GM21528 (cell line): ENCODE results near the gene TMEM238.

Experiments used
- ATAC-seq: cut with Tn5 transposase; IDR thresholded peaks from one replicate; pipeline ENCODE4 v1.9.1; 2021; ENCODE audit warnings: mild to moderate bottlenecking, moderate library complexity; ENCODE audit not compliant: unreplicated experiment, low FRiP score

TMEM238 gene

DNA sequence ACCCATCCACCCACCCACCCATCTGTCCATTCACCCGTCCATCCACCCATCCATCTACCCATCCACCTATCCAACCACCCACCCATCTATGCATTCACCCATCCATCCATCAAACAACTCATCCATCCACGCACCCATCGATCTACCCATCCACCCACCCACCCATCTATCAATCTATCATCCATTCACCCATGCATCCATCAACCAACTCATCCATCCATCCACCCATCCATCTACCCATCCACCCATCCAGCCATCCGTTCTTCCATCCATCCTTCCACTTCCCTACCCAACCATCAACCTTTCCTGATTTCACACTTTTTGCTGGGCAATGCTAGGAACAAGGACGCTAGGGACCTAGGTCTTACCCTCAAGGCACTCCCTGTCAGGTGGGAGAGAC, 2.1 kb downstream of the TMEM238 start:
- no peak for ATAC-seq

DNA sequence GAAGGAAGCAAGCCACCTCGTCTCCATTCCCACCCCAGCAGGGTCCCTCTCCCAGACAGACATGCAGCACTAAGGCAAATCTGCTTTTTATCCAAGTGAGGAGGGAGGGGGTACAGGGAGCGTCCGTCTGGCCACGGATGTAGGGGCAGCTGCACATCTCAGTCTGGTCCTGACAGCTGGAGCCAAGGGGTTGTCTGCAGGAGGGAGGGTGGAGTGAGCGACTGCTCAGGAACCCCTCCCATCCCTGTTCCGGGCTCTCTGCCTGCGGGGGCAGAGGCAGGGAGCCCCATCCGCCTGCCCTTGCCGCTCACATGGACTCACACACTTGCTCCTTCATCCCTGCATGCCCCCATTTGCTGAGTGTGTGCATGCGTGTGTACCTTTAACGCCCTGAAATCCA, 4.9 kb downstream of the TMEM238 start:
- no peak for ATAC-seq

DNA sequence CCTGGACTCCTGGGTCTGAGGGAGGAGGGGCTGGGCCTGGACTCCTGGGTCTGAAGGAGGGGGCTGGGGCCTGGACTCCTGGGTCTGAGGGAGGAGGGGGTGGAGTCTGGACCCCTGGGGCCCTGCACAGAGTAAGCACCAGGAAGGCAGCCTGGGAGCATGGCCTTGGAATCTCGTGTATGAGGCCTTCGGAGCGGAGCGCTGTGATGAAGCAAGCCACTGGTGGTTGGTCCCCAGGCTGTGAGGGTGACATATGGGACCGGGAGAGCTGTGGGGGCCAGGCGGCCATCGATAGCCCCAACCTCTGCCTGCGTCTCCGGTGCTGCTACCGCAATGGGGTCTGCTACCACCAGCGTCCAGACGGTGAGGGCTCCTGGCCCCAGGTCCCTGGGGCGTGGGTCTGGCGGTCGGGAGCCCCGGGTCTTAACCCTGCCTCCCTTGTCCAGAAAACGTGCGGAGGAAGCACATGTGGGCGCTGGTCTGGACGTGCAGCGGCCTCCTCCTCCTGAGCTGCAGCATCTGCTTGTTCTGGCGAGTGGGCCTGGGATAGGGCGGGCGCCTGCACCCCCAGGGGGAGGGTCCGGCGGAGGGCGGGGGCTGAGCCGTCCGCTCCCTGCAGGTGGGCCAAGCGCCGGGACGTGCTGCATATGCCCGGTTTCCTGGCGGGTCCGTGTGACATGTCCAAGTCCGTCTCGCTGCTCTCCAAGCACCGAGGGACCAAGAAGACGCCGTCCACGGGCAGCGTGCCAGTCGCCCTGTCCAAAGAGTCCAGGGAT, 6.5 kb downstream of the TMEM238 start:
- ATAC-seq = no peak

DNA sequence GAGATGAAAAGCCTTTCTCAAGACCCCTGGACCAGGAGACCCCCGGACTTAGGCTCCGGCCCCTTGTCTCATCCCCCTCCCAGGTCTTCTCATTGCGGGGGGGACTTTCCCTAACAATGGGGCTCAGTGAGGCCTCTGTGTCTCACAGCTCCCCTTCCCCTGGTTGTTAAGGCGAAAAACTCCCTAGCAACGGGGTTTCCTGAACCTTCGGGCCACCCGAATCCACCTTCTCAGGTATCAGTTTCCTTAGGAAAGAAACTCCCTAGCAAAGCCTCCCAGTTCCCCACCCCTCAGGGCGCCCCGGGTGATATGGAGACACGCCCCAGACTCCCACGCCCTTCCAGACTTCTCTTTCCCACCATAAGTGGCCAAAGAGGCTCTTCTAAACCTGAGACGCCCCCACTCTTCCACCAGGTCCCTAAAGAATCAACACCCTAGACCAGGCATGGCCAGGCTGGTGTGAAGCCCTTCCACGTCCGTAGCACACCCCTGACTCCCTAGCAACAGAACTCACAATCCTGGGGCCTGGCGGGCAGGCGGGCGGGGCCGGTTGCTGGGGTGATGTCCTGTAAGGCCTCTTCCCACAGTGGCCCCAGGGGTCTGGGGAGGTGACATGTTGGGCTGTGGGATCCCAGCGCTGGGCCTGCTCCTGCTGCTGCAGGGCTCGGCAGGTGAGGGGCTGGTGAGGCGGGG, 7.7 kb downstream of the TMEM238 start, which contains the start of gene TMEM190:
TMEM190 (plus strand) TSS at position 586 of the 693 bp plus-strand sequence; CDS start at position 614, 28 bp downstream.
- no peak for ATAC-seq

DNA sequence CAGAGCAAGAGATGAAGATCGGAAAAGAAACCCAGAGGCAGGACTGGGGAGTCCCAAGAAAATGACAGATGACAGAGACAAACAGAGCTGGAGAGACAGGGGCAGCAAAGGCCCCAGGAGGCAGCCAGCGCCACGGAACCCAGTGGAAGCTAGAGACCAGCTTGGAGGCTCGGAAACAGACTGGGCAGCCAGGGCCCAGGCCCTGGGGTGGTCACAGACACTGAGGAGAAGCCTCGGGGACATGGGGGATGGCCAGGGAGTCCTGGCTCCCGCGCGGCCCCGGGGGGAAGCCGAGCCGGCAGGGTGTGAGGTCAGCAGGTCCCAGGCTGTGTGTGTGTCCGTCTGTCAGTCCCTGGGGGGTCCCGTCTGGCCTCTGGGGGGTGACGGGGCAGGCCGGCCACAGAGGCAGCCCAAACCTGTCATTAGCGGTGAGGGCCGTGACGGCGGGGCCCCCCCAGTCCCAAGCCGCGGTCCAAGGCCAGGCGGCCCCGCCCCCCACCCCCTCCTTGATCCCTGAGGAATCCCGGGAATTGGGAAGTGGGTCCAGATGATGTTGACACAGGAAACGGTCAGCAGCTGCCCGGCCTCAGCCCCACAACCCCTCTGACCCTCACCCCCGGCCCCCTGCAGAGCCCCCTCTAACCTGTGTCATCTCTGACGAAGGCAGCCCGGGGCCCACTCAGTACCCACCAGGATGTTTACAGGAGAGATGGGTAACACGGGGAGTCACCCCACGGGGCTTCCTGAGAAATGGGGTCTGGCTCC, 9.9 kb downstream of the TMEM238 start:
- no peak for ATAC-seq

DNA sequence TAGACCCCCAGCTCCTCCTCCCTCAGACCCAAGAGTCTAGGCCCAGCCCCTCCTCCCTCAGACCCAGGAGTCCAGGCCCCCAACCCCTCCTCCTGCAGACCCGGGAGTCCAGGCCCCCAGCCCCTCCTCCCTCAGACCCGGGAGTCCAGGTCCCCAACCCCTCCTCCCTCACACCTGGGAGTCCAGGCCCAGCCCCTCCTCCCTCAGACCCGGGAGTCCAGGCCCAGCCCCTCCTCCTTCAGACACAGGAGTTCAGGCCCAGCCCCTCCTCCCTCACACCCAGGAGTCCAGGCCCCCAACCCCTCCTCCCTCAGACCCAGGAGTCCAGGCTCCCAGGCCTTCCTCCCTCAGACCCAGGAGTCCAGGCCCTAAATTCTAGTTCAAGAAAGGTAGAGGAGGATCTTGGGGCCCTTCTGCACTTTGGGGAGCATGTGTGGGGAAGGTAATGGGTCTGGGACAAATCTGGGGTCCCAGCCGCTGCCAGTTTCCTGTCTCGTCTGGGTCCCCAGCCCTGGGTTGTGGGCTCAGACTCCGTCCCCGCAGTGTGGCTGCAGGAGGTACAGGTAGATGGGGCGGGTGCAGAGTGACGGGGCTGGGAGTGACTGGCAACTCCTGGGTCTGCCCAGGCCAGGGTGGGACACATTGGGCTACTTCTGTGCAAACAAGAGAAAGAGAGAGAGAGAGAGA, 10.6 kb downstream of the TMEM238 start:
- ATAC-seq = no peak

- ATAC-seq = no peak
Observed at GRCh38 chr19:55372316-55373081, 11.6 kb downstream of the TMEM238 start.

GRCh38 chr19:55370305-55370988, 13.6 kb downstream of the TMEM238 start, which contains the start of gene IL11:
Gene IL11 (minus strand): TSS chr19:55370463. CDS start chr19:55370310, 153 bp downstream.
- ATAC-seq = no peak

- no peak for ATAC-seq
Observed at GRCh38 chr19:55369653-55370304, 14.3 kb downstream of the TMEM238 start.

GRCh38 chr19:55368701-55369563, 15.2 kb downstream of the TMEM238 start:
- no peak for ATAC-seq

- ATAC-seq = no peak
Observed at GRCh38 chr19:55368106-55368505, 16.0 kb downstream of the TMEM238 start.

DNA sequence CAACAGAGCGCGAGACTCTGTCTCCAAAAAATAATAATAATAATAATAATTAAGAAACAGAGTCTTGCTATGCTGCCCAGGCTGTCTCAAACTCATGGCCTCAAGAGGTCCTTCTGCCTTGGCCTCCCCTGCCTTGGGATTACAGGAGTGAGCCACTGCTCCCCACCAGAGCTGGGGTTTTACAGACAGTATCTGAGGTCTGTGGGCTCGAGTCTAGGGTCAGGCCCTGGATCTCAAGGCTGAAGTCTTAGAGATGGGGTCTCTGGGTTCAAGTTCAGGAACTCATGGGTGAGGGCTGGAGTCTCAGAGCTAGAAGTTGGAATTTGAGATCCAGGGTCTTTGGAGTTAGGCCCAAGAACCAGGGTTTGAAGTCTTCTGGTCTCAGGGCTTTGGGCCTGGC, 17.3 kb downstream of the TMEM238 start:
- no peak for ATAC-seq

DNA sequence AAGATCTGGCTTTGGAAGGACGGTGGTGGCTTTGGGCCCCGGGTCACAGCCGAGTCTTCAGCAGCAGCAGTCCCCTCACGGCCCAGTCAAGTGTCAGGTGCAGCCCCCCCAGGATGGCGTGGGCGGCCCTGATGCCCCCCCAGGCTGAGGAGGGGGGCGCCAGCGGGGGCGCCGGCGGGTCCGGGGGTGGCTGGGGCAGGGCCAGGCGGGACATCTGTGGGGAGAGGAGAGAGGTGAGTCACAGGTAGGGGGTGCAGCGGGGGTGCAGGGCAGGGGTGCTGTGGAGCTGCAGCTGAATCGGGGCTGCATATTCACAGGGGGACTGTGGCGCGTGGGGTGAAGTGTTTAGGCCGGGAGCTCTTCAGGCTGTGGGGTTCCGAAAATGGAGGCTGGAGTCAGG, 18.1 kb downstream of the TMEM238 start:
- no peak for ATAC-seq

DNA sequence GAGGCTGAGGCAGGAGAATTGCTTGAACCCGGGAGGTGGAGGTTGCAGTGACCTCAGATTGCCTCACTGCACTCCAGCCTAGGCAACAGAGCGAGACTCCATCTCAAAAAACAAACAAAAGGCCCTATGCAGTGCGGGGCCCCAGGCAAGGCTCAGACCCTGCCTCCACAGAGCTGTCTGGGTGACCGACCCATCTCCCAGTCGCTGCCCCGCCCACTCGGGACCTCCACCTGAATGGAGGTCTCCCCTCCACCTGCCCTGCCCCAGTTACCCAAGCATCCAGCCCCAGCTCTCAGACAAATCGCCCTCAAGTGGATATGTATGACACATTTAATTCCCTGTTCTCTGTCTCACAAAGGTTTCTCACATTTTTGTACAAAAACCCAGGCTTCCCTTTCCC, 18.8 kb downstream of the TMEM238 start:
- no peak for ATAC-seq

DNA sequence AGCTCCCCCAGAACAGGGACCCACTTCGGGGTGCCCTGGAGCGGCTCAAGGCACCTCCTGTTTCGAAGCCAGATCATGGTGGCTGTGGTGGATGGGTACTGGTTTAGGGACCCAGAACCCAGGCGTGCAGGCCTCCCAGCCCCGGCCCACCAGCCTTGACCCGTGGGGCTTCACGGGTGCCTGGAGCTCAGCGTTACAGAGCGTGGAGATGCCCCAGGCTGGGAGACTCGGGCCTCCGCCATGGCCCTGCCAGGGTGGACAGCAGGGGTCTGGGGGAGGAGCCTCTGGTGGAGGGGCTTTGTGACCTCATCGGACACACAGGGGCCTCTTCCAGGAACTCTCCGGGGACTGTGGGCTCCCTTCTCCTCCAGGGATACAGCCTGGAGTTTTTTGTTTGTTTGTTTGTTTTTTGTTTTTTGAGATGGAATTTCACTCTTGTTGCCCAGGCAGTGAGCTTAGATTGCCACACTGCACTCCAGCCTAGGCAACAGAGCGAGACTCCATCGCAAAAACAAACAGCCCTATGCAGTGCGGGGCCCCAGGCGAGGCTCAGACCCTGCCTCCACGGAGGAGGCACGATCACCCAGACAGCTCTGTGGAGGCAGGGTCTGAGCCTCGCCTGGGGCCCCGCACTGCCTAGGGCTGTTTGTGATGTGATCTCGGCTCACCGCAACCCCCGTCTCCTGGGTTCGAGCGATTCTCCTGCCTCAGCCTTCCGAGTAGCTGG, 20.9 kb downstream of the TMEM238 start, which contains the start of gene GARIN5B:
GARIN5B (minus strand) TSS at position 271 of the 727 bp plus-strand sequence; CDS start at position 77, 194 bp downstream.
- no peak for ATAC-seq

GRCh38 chr19:55362174-55362989, 21.7 kb downstream of the TMEM238 start:
- no peak for ATAC-seq
